ENCODE data around the gene RABGAP1.

DNA sequence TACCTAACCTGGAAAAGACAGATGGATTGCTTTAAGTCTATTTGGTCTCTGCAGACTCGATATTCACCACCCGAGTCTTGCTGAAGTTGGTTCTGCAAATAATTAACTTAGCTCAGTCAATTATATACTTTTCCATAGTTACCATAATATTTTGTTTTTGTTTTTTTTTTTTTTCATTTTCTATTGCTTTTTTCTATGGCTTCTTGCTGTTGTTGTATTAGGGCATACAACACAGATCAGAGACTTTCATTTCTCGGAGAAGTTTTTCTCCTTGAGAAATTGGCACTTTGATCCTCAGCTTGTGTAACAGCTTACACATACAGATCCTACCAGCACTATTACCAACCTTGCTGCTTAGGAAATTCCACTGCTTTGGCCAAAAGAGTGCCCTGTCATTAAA, 180.6 kb downstream of the RABGAP1 start:
- TF ChIP-seq CTCF (IDR thresholded peaks at IDR 0.05; ENCODE audit: poor library complexity, severe bottlenecking) (no peak), EZH2 (IDR thresholded peaks at IDR 0.05; ENCODE audit: borderline replicate concordance, insufficient read depth, low read length, poor library complexity, severe bottlenecking) (no peak), REST (IDR thresholded peaks at IDR 0.05; ENCODE audit: borderline replicate concordance) (no peak), TAF1 (IDR thresholded peaks at IDR 0.05; ENCODE audit: low read depth) (no peak), SMC3 (conservative IDR thresholded peaks at IDR 0.05; ENCODE audit: poor library complexity) (no peak), POLR2AphosphoS5 (IDR thresholded peaks at IDR 0.05) (no peak), RAD21 (conservative IDR thresholded peaks at IDR 0.05) (no peak), EP300 (conservative IDR thresholded peaks at IDR 0.05; ENCODE audit: poor library complexity, severe bottlenecking) (no peak)

Data from neural cell (in vitro differentiated cells).